ENCODE measurements around the gene MAST1. TPM values are rescaled to one million over a fixed set of nuclear protein-coding genes. Genes with fewer than 3 reads are reported as not detected.
"Not testable (repeated sequence)": the region's sequence is repeated elsewhere in the genome, so short reads cannot be mapped to it uniquely, and the experiment has no call there.

Gene MAST1
- total RNA-seq, 2 donors from 2014 or later = 1.3 to 2.4 TPM

GRCh38 chr19:12912571-12912970 lies 74.3 kb downstream of the MAST1 start:
- Histone ChIP-seq H3K36me3 (no peaks in the 10 kb centered on the region), H3K27ac (peak overlapping the region; percentile 76 to 91), H3K9me3 (no peaks in the 10 kb centered on the region), H3K4me1 (replicated peaks) (peaks cover 14% of the 10 kb centered on the region), H3K27me3 (replicated peaks; ENCODE audit: insufficient read depth) (no peaks in the 10 kb centered on the region), H3K4me3 (no peak overlapping the region)
- intact Hi-C loops (cut with DNase I) = no loop called here
- WGBS = 15% methylated on average over 4 of the region's 4 CpGs
- no peak for TF ChIP-seq POLR2A (IDR thresholded peaks at IDR 0.05)
- TF ChIP-seq POLR2AphosphoS5 (IDR thresholded peaks at IDR 0.05) = no peak
- TF ChIP-seq CTCF (IDR thresholded peaks at IDR 0.05) = no peak
- DNase-seq (ENCODE audit: low spot score) = no peak

GRCh38 chr19:12913011-12913561 lies 74.8 kb downstream of the MAST1 start:
- intact Hi-C loops (cut with DNase I) = no loop called here
- DNase-seq (ENCODE audit: low spot score) = peak; percentile 80
- no peaks in the 10 kb centered on the region for H3K9me3 ChIP-seq
- TF ChIP-seq POLR2A (IDR thresholded peaks at IDR 0.05) (no peak), CTCF (IDR thresholded peaks at IDR 0.05) (peak in 1 of 4 experiments; percentile 3), POLR2AphosphoS5 (IDR thresholded peaks at IDR 0.05) (peak; percentile 46)
- H3K27me3 ChIP-seq (replicated peaks; ENCODE audit: insufficient read depth) = no peaks in the 10 kb centered on the region
- H3K27ac ChIP-seq = peak overlapping the region; percentile 76 to 91
- 6% methylated on average over 22 of the region's 22 CpGs for WGBS
- H3K4me1 ChIP-seq (replicated peaks) = peaks cover 14% of the 10 kb centered on the region
- peak overlapping the region in 1 of 2 donors; percentile 10 for H3K4me3 ChIP-seq
- no peaks in the 10 kb centered on the region for H3K36me3 ChIP-seq

GRCh38 chr19:12913851-12914690 lies 75.8 kb downstream of the MAST1 start:
- no peaks in the 10 kb centered on the region for H3K36me3 ChIP-seq
- WGBS = 33% methylated on average over 12 of the region's 12 CpGs
- no peaks in the 10 kb centered on the region for H3K27me3 ChIP-seq (replicated peaks; ENCODE audit: insufficient read depth)
- DNase-seq (ENCODE audit: low spot score) = no peak
- H3K4me3 ChIP-seq = no peak overlapping the region
- intact Hi-C loops (cut with DNase I) = no loop called here
- no peaks in the 10 kb centered on the region for H3K9me3 ChIP-seq
- TF ChIP-seq POLR2A (IDR thresholded peaks at IDR 0.05) (no peak), CTCF (IDR thresholded peaks at IDR 0.05) (no peak), POLR2AphosphoS5 (IDR thresholded peaks at IDR 0.05) (no peak)
- peaks cover 14% of the 10 kb centered on the region for H3K4me1 ChIP-seq (replicated peaks)
- peak overlapping the region; percentile 76 to 91 for H3K27ac ChIP-seq

GRCh38 chr19:12915860-12916259 lies 77.5 kb downstream of the MAST1 start:
- intact Hi-C loops (cut with DNase I); H3K27me3 ChIP-seq (replicated peaks; ENCODE audit: insufficient read depth); H3K9me3 ChIP-seq; H3K27ac ChIP-seq; H3K4me3 ChIP-seq; H3K36me3 ChIP-seq; DNase-seq (ENCODE audit: low spot score): not testable (repeated sequence)
- 87% methylated on average over 4 of the region's 4 CpGs for WGBS
- peaks cover 14% of the 10 kb centered on the region for H3K4me1 ChIP-seq (replicated peaks)

GRCh38 chr19:12918253-12918652 lies 79.9 kb downstream of the MAST1 start:
- intact Hi-C loops (cut with DNase I) = no loop called here
- TF ChIP-seq CTCF (IDR thresholded peaks at IDR 0.05) (no peak), POLR2A (IDR thresholded peaks at IDR 0.05) (no peak), POLR2AphosphoS5 (IDR thresholded peaks at IDR 0.05) (no peak)
- H3K4me3 ChIP-seq = no peak overlapping the region
- H3K27me3 ChIP-seq (replicated peaks; ENCODE audit: insufficient read depth) = no peaks in the 10 kb centered on the region
- H3K9me3 ChIP-seq = no peaks in the 10 kb centered on the region
- peaks cover 7% of the 10 kb centered on the region for H3K4me1 ChIP-seq (replicated peaks)
- no peak overlapping the region for H3K27ac ChIP-seq
- H3K36me3 ChIP-seq = peaks cover 3 to 8% of the 10 kb centered on the region in 2 donors
- WGBS = 98% methylated on average over 14 of the region's 14 CpGs
- no peak for DNase-seq (ENCODE audit: low spot score)

Data from prostate gland (tissue), 2 donors.